Left ventricle myocardium superior (tissue), 1 donor: ENCODE measurements around the gene FSCN2. TPM values are rescaled to one million over a fixed set of nuclear protein-coding genes. Genes with fewer than 3 reads are reported as not detected.

ENCODE experiments used
- ATAC-seq: fragments of 200-7000 bp; cut with Tn5 transposase; one replicate; pipeline ENCODE4 v1.9.1; 2020; ENCODE audit warnings: mild to moderate bottlenecking, moderate library complexity
- DNase-seq: peaks from one replicate; pipeline ENCODE4 v3.0.0-alpha.2; 2020
- intact Hi-C: fragments of 100-400 bp; cut with micrococcal nuclease; formaldehyde crosslinking; loops from one replicate; pipeline ENCODE4 v1.11.0; 2022
- long read RNA-seq: library from polyadenylated mRNA; unstranded; transcript quantifications from one replicate; pipeline ENCODE4 v2.0.0, GENCODE V29; 2021
- total RNA-seq: library from RNA; stranded (reverse); fragmentation: NEBNext Ultra II Directional; extraction: Animal tissue kit (Norgen Biotek cat#: 25700); gene quantifications from one replicate; pipeline ENCODE4 v1.2.1, GENCODE V29; 2021
- donor health status: DM: no; HTN: yes; CAD: no; lungs with severe emphysema.

The FSCN2 gene, protein sequence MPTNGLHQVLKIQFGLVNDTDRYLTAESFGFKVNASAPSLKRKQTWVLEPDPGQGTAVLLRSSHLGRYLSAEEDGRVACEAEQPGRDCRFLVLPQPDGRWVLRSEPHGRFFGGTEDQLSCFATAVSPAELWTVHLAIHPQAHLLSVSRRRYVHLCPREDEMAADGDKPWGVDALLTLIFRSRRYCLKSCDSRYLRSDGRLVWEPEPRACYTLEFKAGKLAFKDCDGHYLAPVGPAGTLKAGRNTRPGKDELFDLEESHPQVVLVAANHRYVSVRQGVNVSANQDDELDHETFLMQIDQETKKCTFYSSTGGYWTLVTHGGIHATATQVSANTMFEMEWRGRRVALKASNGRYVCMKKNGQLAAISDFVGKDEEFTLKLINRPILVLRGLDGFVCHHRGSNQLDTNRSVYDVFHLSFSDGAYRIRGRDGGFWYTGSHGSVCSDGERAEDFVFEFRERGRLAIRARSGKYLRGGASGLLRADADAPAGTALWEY
- total RNA-seq: 0.50 TPM
- long read RNA-seq: 0 reads

- ATAC-seq (peak; percentile 9), DNase-seq (peak; percentile 28)
- intact Hi-C loops: no loop called here
Measured at GRCh38 chr17:81527591-81528383, at the start of gene FSCN2. FSCN2 (plus strand) TSS chr17:81528377; CDS start chr17:81528532, 155 bp downstream.

DNA sequence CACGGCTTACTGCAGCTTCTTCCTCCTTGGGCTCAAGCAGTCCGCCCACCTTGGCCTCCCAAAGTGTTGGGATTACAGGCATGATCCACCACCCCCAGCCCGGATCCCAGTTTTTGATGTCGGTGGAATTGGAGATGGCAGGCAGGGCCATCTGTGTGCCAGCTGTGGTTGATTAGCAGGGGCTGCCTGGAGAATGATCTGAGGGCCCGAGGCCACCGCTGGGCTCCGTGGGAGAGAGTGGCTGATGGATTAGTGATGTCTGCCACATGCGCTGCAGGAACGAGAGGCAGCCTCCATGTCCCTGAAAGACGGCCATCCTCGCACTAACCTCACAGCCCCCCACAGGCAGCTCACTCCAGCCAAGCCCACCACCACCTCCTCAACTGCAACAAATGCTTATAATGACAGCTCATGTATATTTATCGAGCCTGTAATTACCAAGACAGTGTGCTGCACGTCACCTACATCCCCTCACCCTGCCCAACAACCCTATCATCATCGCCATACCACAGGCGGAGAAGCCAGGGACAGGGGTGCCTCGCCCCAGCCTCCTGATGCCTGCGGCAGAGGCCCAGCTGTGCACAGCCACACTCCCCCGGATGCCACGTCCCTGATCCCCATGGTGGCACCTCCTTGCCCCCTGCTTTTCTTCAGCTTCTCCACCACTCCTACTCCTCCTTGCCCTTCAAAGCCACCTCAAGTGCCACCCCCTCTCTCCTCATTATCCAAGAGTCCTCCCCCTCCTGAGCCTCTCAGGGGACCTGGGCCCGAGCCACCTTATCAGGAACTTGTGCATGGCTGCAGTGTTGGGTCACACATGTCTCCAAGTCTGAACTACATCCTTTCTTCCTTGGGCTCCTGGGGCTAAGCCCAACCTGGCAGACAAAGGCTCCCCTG lies 48.8 kb upstream of the FSCN2 start:
- DNase-seq (no peak), ATAC-seq (no peak)
- intact Hi-C loops: no loop called here

- intact Hi-C loops: no loop called here
- DNase-seq (peak; percentile 64), ATAC-seq (peak; percentile 10)
Measured at GRCh38 chr17:81480140-81481072, 47.8 kb upstream of the FSCN2 start.

- peak; percentile 81 for ATAC-seq
- intact Hi-C loops: no loop called here
- peak; percentile 91 for DNase-seq
Measured at GRCh38 chr17:81481073-81481799, 46.9 kb upstream of the FSCN2 start.

DNA sequence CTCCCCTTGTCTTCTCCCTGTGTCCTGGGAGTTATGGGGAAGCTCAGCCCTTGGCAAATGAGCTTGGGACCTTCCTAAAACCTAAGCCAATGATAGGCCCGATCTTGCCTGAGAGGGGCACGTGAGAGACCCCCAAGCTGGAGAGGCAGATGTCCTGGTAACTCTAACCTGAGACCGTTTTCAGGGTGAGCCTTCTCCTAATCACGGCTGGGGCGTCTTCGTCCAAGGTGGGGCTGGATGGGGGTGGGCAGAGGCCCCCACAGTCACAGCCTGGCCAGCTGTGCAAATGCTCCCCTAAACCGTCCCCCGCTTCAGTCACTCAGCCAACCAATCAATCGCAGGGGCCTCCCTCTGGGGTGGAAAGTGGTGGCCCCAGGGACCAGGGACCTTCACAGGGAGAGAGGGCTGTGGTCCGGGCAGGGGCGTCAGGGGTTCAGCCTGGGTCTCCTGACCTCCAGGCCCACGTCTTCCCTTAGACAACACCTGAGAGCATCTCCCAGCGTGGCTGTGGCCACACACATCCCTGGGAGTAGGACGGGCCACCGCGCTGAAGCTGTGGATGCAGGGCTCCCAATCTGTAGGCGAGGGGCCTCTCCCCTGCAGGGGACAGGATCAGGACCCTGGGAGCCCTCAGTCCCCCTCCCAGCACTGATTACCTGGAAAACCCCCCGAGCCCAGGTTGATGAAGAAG lies 46.2 kb upstream of the FSCN2 start:
- intact Hi-C loops: no loop called here
- no peak for ATAC-seq
- no peak for DNase-seq

DNA sequence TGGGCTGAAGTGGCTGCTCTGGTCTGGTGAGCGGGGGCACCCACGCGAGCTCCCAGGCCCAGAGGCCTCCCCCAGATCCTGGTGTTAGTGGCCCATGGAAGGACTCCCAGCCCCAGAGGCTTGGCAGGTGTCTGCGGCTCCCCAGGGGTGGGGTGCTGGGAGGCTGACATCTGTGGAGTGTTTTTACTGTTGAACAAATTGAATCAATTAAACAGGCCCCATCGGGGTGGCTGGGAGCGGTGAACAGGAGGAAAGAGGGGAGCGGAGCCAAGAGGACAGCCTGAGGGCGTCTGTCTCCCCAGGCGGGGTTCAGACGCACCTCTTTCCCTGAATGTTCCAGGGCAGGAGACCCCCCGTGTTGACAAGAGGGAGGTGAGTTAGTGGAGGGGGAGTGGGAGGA lies 45.5 kb upstream of the FSCN2 start:
- ATAC-seq (no peak), DNase-seq (no peak)
- intact Hi-C loops: no loop called here

DNA sequence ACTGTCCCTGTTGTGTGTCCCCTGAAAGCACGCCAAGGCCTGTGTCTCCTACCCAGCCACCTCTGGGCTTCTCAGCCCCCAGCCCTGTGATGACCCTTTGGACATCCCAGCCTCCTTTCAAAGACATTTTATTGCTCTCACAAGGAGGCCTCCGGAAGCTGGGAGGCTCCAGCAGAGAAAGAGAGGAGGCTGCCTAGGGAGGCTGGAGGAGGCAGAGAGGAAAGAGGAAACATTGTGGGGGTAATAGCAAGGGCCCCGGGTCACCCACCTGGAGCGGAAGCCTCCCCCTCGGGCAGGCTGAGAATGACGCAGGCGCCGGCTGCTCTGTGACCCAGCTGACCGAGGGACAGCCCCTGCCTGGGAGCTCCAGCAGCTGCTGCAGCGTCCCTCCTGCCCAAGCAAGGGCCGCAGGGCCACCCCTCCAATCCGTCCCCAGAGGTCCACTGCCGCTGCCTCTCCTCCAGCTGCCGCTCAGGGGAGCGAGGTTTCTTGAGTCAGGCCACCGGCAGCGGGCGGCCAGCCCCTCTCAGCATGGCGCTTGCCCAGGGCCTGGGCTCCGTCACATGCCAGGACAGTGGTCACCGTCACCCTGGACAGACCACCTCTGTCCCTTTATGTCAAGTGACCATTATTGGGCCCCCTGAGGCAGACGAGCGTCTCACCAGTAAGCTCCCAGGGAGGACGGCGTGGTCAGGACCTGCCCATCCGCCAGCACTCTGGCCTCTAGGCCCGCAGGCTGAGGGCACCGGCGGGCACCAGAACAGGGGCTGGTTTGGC lies 44.9 kb upstream of the FSCN2 start:
- ATAC-seq (peak; percentile 24), DNase-seq (peak; percentile 75)
- intact Hi-C loops: no loop called here

- ATAC-seq: no peak
- intact Hi-C loops: no loop called here
- DNase-seq: peak; percentile 53
Measured at GRCh38 chr17:81483862-81484194, 44.3 kb upstream of the FSCN2 start.

GRCh38 chr17:81484195-81484979 lies 43.8 kb upstream of the FSCN2 start:
- intact Hi-C loops: no loop called here
- ATAC-seq (peak; percentile 68), DNase-seq (peak; percentile 96)

DNA sequence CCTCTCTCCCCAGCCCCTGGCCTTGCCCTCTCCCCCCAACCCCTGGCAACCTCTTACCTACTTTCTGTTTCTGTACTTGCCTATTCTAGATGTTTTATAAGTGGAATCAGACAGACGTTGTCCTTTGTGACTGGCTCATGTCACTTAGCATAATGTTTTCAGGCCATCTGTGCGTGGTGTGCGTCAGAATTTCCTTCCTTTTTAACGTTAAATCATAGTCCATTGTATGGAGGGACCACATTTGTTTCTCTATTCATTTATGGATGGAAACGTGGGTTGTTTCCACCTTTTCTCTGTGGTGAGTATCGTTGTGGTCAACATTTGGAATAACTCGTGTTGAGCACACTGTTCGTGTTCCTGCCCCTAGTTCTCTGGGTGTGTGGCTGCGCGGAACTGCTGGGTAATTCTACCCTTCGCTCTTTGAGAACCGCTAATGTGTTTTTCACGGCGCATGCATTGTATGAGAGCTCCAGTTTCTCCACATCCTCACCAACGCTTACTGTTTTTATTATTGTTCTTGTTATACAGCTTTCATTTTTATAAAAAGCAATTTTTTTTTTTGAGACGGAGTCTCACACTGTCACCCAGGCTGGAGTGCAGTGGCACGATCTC lies 41.9 kb upstream of the FSCN2 start:
- DNase-seq (no peak), ATAC-seq (no peak)
- intact Hi-C loops: no loop called here

DNA sequence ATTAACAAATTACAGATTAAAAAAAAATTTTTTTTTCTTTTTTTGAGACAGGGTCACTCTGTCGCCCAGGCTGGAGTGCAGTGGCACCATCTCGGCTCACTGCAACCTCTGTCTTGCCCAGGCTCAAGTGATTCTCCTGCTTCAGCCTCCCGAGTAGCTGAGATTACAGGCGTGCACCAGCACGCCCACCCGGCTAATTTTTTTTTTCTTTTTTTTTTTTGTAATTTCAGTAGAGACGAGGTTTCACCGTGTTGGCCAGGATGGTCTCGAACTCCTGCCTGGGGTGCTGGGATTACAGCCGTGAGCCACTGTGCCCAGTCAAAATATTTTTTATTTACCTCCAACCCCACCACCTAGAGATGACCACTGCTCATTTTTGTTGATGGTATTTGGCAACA lies 41.1 kb upstream of the FSCN2 start:
- no peak for ATAC-seq
- intact Hi-C loops: no loop called here
- DNase-seq: no peak

- DNase-seq (peak; percentile 93), ATAC-seq (peak; percentile 89)
- intact Hi-C loops: no loop called here
Measured at GRCh38 chr17:81487487-81488275, 40.5 kb upstream of the FSCN2 start.

GRCh38 chr17:81488276-81488860 lies 39.8 kb upstream of the FSCN2 start:
- intact Hi-C loops: no loop called here
- no peak for DNase-seq
- ATAC-seq: peak; percentile 4
